Thymus (tissue), 11 donors: ENCODE measurements around the gene PAPSS2. TPM values are rescaled to one million over a fixed set of nuclear protein-coding genes. Genes with fewer than 3 reads are reported as not detected.
"Not testable (repeated sequence)": the region's sequence is repeated elsewhere in the genome, so short reads cannot be mapped to it uniquely, and the experiment has no call there.

Experiments used
- DNase-seq, 9 donors: peaks; one replicate each; pipeline ENCODE4 v3.0.0-alpha.2; 2013; ENCODE audit warnings: low spot score in 9 of 9, low read depth in 6 of 9, missing footprints in 1 of 9
- H3K27ac ChIP-seq, 2 donors: one replicate each; pipeline ENCODE4 v1.5.1; 2013; ENCODE audit warnings: control low read depth in 1 of 2, low read depth in 1 of 2, low read length in 1 of 2, mild to moderate bottlenecking in 1 of 2, moderate library complexity in 1 of 2
- H3K27me3 ChIP-seq, 2 donors: one replicate each; pipeline ENCODE4 v1.5.1; 2013; ENCODE audit warnings: low read length in 1 of 2; ENCODE audit not compliant: control insufficient read depth in 2 of 2, insufficient read depth in 1 of 2
- H3K36me3 ChIP-seq, 2 donors: one replicate each; pipeline ENCODE4 v1.5.1; 2013; ENCODE audit warnings: low read length in 1 of 2, mild to moderate bottlenecking in 1 of 2, moderate library complexity in 1 of 2; ENCODE audit not compliant: control insufficient read depth in 2 of 2, insufficient read depth in 2 of 2
- H3K4me1 ChIP-seq, 2 donors: one replicate each; pipeline ENCODE4 v1.5.1; 2013; ENCODE audit warnings: low read length in 2 of 2; ENCODE audit not compliant: control insufficient read depth in 2 of 2, insufficient read depth in 2 of 2
- H3K4me3 ChIP-seq, 2 donors: one replicate each; pipeline ENCODE4 v1.5.1; 2013; ENCODE audit warnings: low read length in 2 of 2, control low read depth in 1 of 2, mild to moderate bottlenecking in 1 of 2
- H3K9me3 ChIP-seq, 2 donors: one replicate each; pipeline ENCODE4 v1.5.1; 2013; ENCODE audit warnings: low read length in 1 of 2, mild to moderate bottlenecking in 1 of 2; ENCODE audit not compliant: control insufficient read depth in 2 of 2, insufficient read depth in 1 of 2
- WGBS: extraction: QIAGEN DNeasy Blood & Tissue Kit; methylation state at CpG from one replicate; pipeline ENCODE4 v1.1.7; 2013; 5-methylcytosine and 5-hydroxymethylcytosine counted together
- polyA plus RNA-seq: library from polyadenylated mRNA; stranded (reverse); fragments of 200-250 nt; gene quantifications from one replicate; pipeline ENCODE4 v1.2.3, GENCODE V29; 2013
- total RNA-seq: library from RNA; stranded (reverse); fragments of 120-200 nt; gene quantifications from one replicate; pipeline ENCODE4 v1.2.4, GENCODE V29; 2013
- donor health status: healthy.

The PAPSS2 gene
- total and polyA plus RNA-seq, 2 donors: 2.5 to 5.8 TPM

GRCh38 chr10:87740254-87740655 is 80.6 kb downstream of the PAPSS2 start:
- Histone ChIP-seq H3K27ac (no peak overlapping the region), H3K4me3 (no peak overlapping the region), H3K9me3 (no peaks in the 10 kb centered on the region), H3K36me3 (no peaks in the 10 kb centered on the region), H3K4me1 (no peaks in the 10 kb centered on the region), H3K27me3 (no peaks in the 10 kb centered on the region)
- DNase-seq: no peak

- H3K9me3 ChIP-seq, DNase-seq, H3K4me3 ChIP-seq, H3K36me3 ChIP-seq, H3K27me3 ChIP-seq, H3K4me1 ChIP-seq, H3K27ac ChIP-seq: not testable (repeated sequence)
- 97% methylated on average over 18 of the region's 18 CpGs for WGBS
These were observed 83.4 kb downstream of the PAPSS2 start for GRCh38 chr10:87742992-87743610.

GRCh38 chr10:87744606-87745005 is 84.9 kb downstream of the PAPSS2 start:
- DNase-seq: no peak
- no peak overlapping the region for H3K4me3 ChIP-seq
- no peaks in the 10 kb centered on the region for H3K4me1 ChIP-seq
- no peaks in the 10 kb centered on the region for H3K27me3 ChIP-seq
- H3K36me3 ChIP-seq: no peaks in the 10 kb centered on the region
- WGBS: 98% methylated on average over 2 of the region's 2 CpGs
- no peak overlapping the region for H3K27ac ChIP-seq
- H3K9me3 ChIP-seq: no peaks in the 10 kb centered on the region

GRCh38 chr10:87746911-87747310 is 87.2 kb downstream of the PAPSS2 start:
- DNase-seq: no peak
- H3K4me3 ChIP-seq: no peak overlapping the region
- H3K27me3 ChIP-seq: no peaks in the 10 kb centered on the region
- no peak overlapping the region for H3K27ac ChIP-seq
- no peaks in the 10 kb centered on the region for H3K36me3 ChIP-seq
- H3K4me1 ChIP-seq: peaks cover 0 to 2% of the 10 kb centered on the region in 2 donors
- no peaks in the 10 kb centered on the region for H3K9me3 ChIP-seq
- 92% methylated on average over 4 of the region's 4 CpGs for WGBS

DNA sequence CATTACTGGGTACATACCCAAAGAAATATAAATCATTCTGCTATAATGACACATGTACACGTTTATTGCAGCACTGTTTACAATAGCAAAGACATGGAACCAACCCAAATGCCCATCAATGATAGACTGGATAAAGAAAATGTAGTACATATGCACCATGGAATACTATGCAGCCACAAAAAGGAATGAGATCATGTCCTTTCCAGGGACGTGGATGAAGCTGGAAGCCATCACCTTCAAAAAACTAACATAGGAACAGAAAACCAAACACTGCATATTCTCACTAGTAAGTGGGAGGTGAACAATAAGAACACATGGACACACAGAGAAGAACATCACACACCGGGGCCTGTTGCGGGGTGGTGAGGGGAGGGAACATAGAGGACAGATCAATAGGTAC is 88.6 kb downstream of the PAPSS2 start:
- H3K4me1 ChIP-seq, H3K36me3 ChIP-seq, H3K4me3 ChIP-seq, H3K27ac ChIP-seq, H3K27me3 ChIP-seq, DNase-seq, H3K9me3 ChIP-seq: not testable (repeated sequence)
- 94% methylated on average over 4 of the region's 4 CpGs for WGBS

- no peaks in the 10 kb centered on the region for H3K27me3 ChIP-seq
- no peak overlapping the region for H3K4me3 ChIP-seq
- H3K9me3 ChIP-seq: no peaks in the 10 kb centered on the region
- no peak overlapping the region for H3K27ac ChIP-seq
- no peak for DNase-seq
- peaks cover 0 to 13% of the 10 kb centered on the region in 2 donors for H3K36me3 ChIP-seq
- H3K4me1 ChIP-seq: peaks cover 0 to 2% of the 10 kb centered on the region in 2 donors
- WGBS: 62% methylated on average over 5 of the region's 5 CpGs
These were observed 90.5 kb downstream of the PAPSS2 start for GRCh38 chr10:87750001-87750671.

GRCh38 chr10:87750817-87751216 is 91.1 kb downstream of the PAPSS2 start:
- H3K4me3 ChIP-seq: no peak overlapping the region
- no peaks in the 10 kb centered on the region for H3K27me3 ChIP-seq
- peaks cover 4 to 15% of the 10 kb centered on the region in 2 donors for H3K36me3 ChIP-seq
- peaks cover 0 to 2% of the 10 kb centered on the region in 2 donors for H3K4me1 ChIP-seq
- H3K9me3 ChIP-seq: no peaks in the 10 kb centered on the region
- no peak for DNase-seq
- no peak overlapping the region for H3K27ac ChIP-seq

DNA sequence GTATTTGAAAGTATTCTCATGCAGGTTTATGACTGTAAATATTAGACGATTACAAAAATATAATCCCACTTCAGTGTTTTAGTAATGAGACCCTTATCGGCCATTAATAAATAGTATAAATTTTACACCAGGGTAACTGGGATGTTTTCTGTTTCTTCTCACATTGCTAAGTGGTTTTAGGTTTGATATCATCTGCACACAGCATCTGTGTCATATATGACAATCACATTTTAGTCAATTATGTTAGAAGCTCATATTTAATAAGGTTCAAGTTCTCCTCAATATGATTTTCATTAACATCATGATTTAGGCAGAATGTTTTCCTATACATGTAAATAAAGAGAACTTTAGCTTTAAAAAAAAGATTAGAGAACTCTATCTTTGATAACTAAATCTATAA is 91.6 kb downstream of the PAPSS2 start:
- no peak for DNase-seq

GRCh38 chr10:87752566-87752965 is 92.9 kb downstream of the PAPSS2 start:
- no peak for DNase-seq
- 96% methylated on average over 2 of the region's 2 CpGs for WGBS
- H3K36me3 ChIP-seq: peaks cover 5 to 21% of the 10 kb centered on the region in 2 donors
- H3K4me3 ChIP-seq: no peak overlapping the region
- no peaks in the 10 kb centered on the region for H3K9me3 ChIP-seq
- peaks cover 0 to 2% of the 10 kb centered on the region in 2 donors for H3K4me1 ChIP-seq
- H3K27ac ChIP-seq: no peak overlapping the region
- H3K27me3 ChIP-seq: no peaks in the 10 kb centered on the region

More for the DNA sequence above, 91.6 kb downstream of the PAPSS2 start:
- Histone ChIP-seq H3K36me3 (peaks cover 5 to 19% of the 10 kb centered on the region in 2 donors), H3K4me1 (peaks cover 0 to 2% of the 10 kb centered on the region in 2 donors), H3K27me3 (no peaks in the 10 kb centered on the region), H3K9me3 (no peaks in the 10 kb centered on the region), H3K27ac (no peak overlapping the region), H3K4me3 (no peak overlapping the region)
- over 99% methylated on average over 2 of the region's 2 CpGs for WGBS
